Lower leg skin (tissue), 3 donors: Measurements from ENCODE around the gene RNF8.

Experiments
- CTCF ChIP-seq, 3 donors: fragments of 450-650 bp; IDR thresholded peaks; one replicate each; pipeline ENCODE4 v1.5.1; 2016; ENCODE audit warnings: antibody characterized with exemption in 3 of 3, mild to moderate bottlenecking in 3 of 3, moderate library complexity in 2 of 3
- POLR2A ChIP-seq, 2 donors: fragments of 450-650 bp; IDR thresholded peaks; one replicate each; pipeline ENCODE4 v1.6.1; 2016 to 2017; ENCODE audit warnings: antibody characterized with exemption in 2 of 2, mild to moderate bottlenecking in 1 of 2, moderate library complexity in 1 of 2

GRCh38 chr6:37432590-37432915 is 78.8 kb downstream of the RNF8 start:
- TF ChIP-seq CTCF (IDR thresholded peaks at IDR 0.05): no peak
- TF ChIP-seq POLR2A (IDR thresholded peaks at IDR 0.05): no peak
